HG03460 (cell line): Measurements from ENCODE around the gene CSNK1G1.

Experiments
- ATAC-seq: cut with Tn5 transposase; IDR thresholded peaks from one replicate; pipeline ENCODE4 v1.9.1; 2021; ENCODE audit not compliant: unreplicated experiment

Gene CSNK1G1

GRCh38 chr15:64157599-64158125 is 198.3 kb downstream of the CSNK1G1 start:
- no peak for ATAC-seq

GRCh38 chr15:64156652-64157331 is 199.2 kb downstream of the CSNK1G1 start:
- no peak for ATAC-seq

- no peak for ATAC-seq
Observed at GRCh38 chr15:64155802-64156651, 199.9 kb downstream of the CSNK1G1 start.

GRCh38 chr15:64153480-64154367 is 202.2 kb downstream of the CSNK1G1 start:
- ATAC-seq = peak; percentile 59

- ATAC-seq = peak; percentile 23
Observed at GRCh38 chr15:64152507-64153387, 203.2 kb downstream of the CSNK1G1 start.

GRCh38 chr15:64151727-64152506 is 204.1 kb downstream of the CSNK1G1 start, which contains the start of gene SNX22:
SNX22 (plus strand) TSS chr15:64151731; CDS start chr15:64151776, 45 bp downstream.
- no peak for ATAC-seq

GRCh38 chr15:64149893-64150578 is 205.9 kb downstream of the CSNK1G1 start:
- no peak for ATAC-seq

- ATAC-seq = no peak
Observed at GRCh38 chr15:64149424-64149823, 206.5 kb downstream of the CSNK1G1 start.

- no peak for ATAC-seq
Observed at GRCh38 chr15:64148581-64148980, 207.4 kb downstream of the CSNK1G1 start.

- ATAC-seq = no peak
Observed at GRCh38 chr15:64148168-64148567, 207.8 kb downstream of the CSNK1G1 start.

- no peak for ATAC-seq
Observed at GRCh38 chr15:64146885-64147681, 208.9 kb downstream of the CSNK1G1 start.

GRCh38 chr15:64146520-64146884 is 209.5 kb downstream of the CSNK1G1 start:
- ATAC-seq = no peak

GRCh38 chr15:64146041-64146440 is 209.9 kb downstream of the CSNK1G1 start:
- no peak for ATAC-seq

- peak; percentile 55 for ATAC-seq
Observed at GRCh38 chr15:64144565-64145281, 211.2 kb downstream of the CSNK1G1 start.

GRCh38 chr15:64144192-64144564 is 211.8 kb downstream of the CSNK1G1 start:
- peak; percentile 7 for ATAC-seq

GRCh38 chr15:64143276-64143675 is 212.7 kb downstream of the CSNK1G1 start:
- ATAC-seq = no peak

- ATAC-seq = no peak
Observed at GRCh38 chr15:64141798-64142512, 214.0 kb downstream of the CSNK1G1 start.
